Measurements from ENCODE around the gene TMEM204. TPM values are rescaled to one million over a fixed set of nuclear protein-coding genes. Genes with fewer than 3 reads are reported as not detected.
A peak's percentile ranks its signal among the peaks of the same experiment; 100 is the strongest.

TMEM204 gene
- total and polyA plus RNA-seq, 3 donors from 2014 or later, result 13.7 to 21.4 (median 19.4) TPM

DNA sequence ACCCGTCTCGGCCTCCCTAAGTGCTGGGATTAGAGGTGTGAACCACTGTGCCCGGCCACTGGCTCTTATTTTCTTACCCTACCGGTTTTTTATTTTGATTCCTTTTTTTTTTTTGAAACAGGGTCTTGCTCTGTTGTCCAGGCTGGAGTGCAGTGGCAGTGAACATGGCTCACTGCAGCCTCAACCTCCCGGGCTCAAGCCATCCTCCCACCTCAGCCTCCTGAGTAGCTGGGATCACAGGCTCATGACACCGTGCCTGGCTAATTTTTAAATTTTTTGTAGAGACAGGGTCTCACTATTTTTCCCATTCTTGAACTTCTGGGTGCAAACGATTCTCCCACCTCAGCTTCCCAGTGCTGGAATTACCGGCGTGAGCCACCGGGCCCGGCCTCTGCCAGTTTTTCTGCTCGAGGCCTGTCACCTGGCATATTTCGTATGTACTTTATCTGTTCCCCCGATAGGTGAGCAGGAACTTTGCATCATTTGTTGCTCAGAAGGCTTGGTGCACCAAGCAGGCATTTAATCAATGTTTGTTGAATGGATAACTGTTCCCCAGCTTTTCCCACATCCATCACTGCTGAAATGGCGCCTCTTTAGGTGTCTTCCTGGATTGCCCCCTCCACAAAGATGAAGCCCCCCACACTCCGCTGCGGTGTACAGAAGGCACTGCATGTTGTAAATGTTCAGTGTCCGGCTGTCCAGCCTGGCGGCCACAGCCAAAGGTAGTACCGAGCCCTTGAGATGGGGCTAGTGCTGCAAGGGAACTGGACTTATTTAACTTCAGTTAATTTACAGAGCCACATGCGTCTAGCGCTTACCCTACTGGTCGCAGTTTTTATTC is 41.2 kb upstream of the TMEM204 start:
- Histone ChIP-seq H3K27ac (peak overlapping the region; percentile 80 to 82), H3K27me3 (no peaks in the 10 kb centered on the region), H3K36me3 (ENCODE audit: low read depth, missing control alignments) (no peaks in the 10 kb centered on the region), H3K9me3 (no peaks in the 10 kb centered on the region), H3K4me3 (peak overlapping the region; percentile 69 to 91), H3K4me1 (peaks cover 15% of the 10 kb centered on the region)
- TF ChIP-seq, protein P1, sequence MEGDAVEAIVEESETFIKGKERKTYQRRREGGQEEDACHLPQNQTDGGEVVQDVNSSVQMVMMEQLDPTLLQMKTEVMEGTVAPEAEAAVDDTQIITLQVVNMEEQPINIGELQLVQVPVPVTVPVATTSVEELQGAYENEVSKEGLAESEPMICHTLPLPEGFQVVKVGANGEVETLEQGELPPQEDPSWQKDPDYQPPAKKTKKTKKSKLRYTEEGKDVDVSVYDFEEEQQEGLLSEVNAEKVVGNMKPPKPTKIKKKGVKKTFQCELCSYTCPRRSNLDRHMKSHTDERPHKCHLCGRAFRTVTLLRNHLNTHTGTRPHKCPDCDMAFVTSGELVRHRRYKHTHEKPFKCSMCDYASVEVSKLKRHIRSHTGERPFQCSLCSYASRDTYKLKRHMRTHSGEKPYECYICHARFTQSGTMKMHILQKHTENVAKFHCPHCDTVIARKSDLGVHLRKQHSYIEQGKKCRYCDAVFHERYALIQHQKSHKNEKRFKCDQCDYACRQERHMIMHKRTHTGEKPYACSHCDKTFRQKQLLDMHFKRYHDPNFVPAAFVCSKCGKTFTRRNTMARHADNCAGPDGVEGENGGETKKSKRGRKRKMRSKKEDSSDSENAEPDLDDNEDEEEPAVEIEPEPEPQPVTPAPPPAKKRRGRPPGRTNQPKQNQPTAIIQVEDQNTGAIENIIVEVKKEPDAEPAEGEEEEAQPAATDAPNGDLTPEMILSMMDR (IDR thresholded peaks at IDR 0.05), result no peak
- TF ChIP-seq POLR2A (IDR thresholded peaks at IDR 0.05), result no peak
- 78 to 81% methylated on average over 23 of the region's 23 CpGs for WGBS, 2 donors
- no peak for DNase-seq
- intact Hi-C loops (cut with DNase I; ENCODE audit: low total_unique reads), result loop anchor here (5.0 kb wide), 1 partner anchor 120 kb away; the partner anchor contains the start of genes CRAMP1 and IFT140

DNA sequence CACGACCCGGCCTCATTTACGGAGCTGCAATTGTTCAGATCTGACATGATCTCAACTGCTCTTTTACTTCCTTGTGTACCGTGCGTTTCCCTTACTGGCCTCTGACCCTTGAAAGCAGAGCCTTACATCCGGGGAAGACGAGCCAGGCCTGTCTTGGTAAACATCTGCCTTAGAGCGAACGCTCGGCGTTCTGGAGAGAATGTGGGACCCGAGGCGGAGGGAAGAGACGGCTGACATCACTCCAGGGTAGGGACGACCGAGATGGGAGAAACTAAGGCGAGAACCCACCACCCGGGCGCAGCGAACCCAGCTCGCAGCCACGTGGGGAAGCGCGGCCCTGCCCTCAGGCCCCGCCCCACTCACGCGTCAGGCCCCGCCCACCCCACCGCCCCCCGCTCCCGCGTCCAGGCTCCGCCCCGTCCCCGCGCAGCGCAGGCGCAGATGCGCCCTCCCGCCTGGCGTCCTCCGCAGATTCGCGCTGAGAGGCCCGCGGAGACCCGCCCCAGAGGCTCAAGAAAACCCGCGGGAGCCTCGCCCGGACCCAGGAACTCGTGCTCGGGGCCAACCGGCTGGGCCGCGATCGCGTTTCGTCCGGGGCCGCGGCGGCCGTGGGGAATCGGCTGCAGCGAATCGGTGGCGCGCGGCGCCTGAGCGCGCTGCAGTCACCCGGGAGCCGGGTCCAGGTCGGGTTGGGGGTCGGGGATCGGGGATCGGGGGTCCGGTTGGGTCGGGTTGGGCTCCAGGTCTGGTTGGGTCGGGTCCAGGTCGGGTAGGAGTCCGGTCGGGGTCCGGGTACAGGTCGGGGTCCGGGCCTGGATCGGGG is 40.3 kb upstream of the TMEM204 start, which contains the start of gene TELO2:
TSS of gene TELO2 (plus strand) at position 438 of the 823 bp plus-strand sequence. CDS start 922 bp downstream, outside the sequence.
- no peaks in the 10 kb centered on the region for H3K9me3 ChIP-seq
- DNase-seq, result peak; percentile 84
- no peaks in the 10 kb centered on the region for H3K36me3 ChIP-seq (ENCODE audit: low read depth, missing control alignments)
- intact Hi-C loops (cut with DNase I; ENCODE audit: low total_unique reads), result loop anchor here (5.0 kb wide), 1 partner anchor 119 kb away; the partner anchor contains the start of genes CRAMP1 and IFT140
- peak within 1 kb of the TSS; percentile 80 to 82 for H3K27ac ChIP-seq
- no peaks in the 10 kb centered on the region for H3K27me3 ChIP-seq
- no peak for TF ChIP-seq POLR2A (IDR thresholded peaks at IDR 0.05)
- TF ChIP-seq, protein P1 (IDR thresholded peaks at IDR 0.05), result peak in 1 of 3 experiments; percentile 21
- peaks cover 15% of the 10 kb centered on the region for H3K4me1 ChIP-seq
- 1 to 3% methylated on average over 25 to 47 of the region's 89 CpGs for WGBS, 2 donors
- peak within 1 kb of the TSS; percentile 69 to 91 for H3K4me3 ChIP-seq

DNA sequence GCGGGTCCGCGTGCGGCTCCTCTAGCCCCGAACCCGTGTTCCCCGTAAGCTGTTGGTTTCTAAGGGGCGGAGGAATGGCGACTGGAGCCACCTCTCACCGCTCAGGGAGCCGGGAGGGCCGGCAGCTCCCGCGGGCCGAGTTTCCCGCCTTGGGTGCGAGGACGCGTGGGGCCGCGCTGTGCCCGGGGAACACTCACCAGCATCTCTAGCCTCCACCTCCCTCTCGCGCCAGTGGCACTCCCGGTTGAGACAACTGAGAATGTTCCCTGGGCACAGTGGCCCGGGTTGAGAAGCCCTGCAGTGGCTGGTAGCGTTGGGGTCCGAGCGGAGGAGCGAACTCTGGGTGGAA is 39.7 kb upstream of the TMEM204 start:
- Histone ChIP-seq H3K9me3 (no peaks in the 10 kb centered on the region), H3K4me1 (peaks cover 15% of the 10 kb centered on the region), H3K27me3 (no peaks in the 10 kb centered on the region), H3K36me3 (ENCODE audit: low read depth, missing control alignments) (no peaks in the 10 kb centered on the region), H3K27ac (peak overlapping the region; percentile 80 to 82), H3K4me3 (peak overlapping the region; percentile 69 to 91)
- no peak for TF ChIP-seq POLR2A (IDR thresholded peaks at IDR 0.05)
- TF ChIP-seq, protein P1 (IDR thresholded peaks at IDR 0.05), result no peak
- 0 to 1% methylated on average over 23 to 30 of the region's 30 CpGs for WGBS, 2 donors
- intact Hi-C loops (cut with DNase I; ENCODE audit: low total_unique reads), result loop anchor here (5.0 kb wide), 1 partner anchor 119 kb away; the partner anchor contains the start of genes CRAMP1 and IFT140
- DNase-seq, result no peak

DNA sequence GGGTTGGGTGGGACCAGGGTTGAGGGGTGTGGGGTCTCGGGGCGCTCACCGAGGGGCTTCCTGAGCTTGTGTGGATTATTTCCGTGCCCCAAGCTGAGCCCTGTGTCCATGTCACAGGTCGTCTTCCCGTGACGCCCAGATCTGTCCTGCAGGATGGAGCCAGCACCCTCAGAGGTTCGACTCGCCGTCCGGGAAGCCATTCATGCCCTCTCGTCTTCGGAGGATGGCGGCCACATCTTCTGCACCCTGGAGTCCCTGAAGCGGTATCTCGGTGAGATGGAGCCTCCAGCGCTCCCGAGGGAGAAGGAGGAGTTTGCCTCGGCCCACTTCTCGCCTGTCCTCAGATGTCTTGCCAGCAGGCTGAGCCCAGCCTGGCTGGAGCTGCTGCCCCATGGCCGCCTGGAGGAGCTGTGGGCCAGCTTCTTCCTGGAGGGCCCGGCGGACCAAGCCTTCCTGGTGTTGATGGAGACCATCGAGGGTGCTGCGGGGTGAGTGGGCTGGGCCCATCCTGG is 39.3 kb upstream of the TMEM204 start:
- Histone ChIP-seq H3K4me3 (peak overlapping the region; percentile 69 to 91), H3K27ac (no peak overlapping the region), H3K36me3 (ENCODE audit: low read depth, missing control alignments) (no peaks in the 10 kb centered on the region), H3K9me3 (no peaks in the 10 kb centered on the region), H3K27me3 (no peaks in the 10 kb centered on the region), H3K4me1 (peaks cover 15% of the 10 kb centered on the region)
- no peak for TF ChIP-seq POLR2A (IDR thresholded peaks at IDR 0.05)
- TF ChIP-seq, protein P1 (IDR thresholded peaks at IDR 0.05), result peak; percentile 29 to 61 (median 41)
- intact Hi-C loops (cut with DNase I; ENCODE audit: low total_unique reads), result loop anchor here (5.0 kb wide), 1 partner anchor 118 kb away; the partner anchor contains the start of genes CRAMP1 and IFT140
- DNase-seq, result peak; percentile 79
- WGBS, 2 donors, result 11 to 16% methylated on average over 5 to 21 of the region's 25 CpGs
